ENCODE measurements around the gene ABLIM2.

Gene ABLIM2

DNA sequence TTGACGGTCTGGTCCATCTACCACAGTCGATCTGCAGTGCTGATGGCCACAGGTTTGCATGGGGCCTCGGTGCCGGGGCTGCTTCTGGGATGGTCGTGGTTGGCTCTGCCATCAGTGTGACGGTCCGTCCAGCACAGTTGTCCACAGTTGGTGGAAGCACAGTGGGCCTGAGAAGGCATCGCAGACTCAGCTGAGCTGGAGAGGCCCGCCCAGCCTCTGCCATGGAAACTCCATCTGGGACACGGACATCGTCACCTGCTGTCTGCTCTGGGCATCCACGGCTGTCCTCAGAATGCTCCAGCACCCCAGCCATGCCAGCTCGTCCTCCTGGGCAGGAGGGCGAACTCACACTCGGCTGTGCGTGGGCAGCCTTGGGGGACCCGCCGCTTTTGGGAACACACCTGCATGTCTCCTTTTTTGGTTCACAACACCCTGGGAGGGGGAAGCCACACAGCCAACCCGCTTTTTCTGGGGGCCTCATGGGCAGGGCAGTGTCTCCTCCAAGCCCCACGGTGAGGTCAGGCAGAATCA lies 33.0 kb downstream of the ABLIM2 start:
- Histone ChIP-seq H3K9me3 (replicated peaks; ENCODE audit: insufficient read depth, low read length) (no peaks in the 10 kb centered on the region), H3K36me3 (replicated peaks; ENCODE audit: insufficient read depth, low read length) (no peaks in the 10 kb centered on the region), H4K20me1 (ENCODE audit: insufficient read depth, low read length) (no peaks in the 10 kb centered on the region), H3K27ac (ENCODE audit: low read length) (no peak overlapping the region), H3F3A (ENCODE audit: insufficient read depth, low read length) (no peaks in the 10 kb centered on the region), H3K27me3 (replicated peaks; ENCODE audit: insufficient read depth, low read length) (peaks cover 100% of the 10 kb centered on the region), H3K4me1 (ENCODE audit: low read length) (no peaks in the 10 kb centered on the region), H3K79me2 (ENCODE audit: low read length) (no peaks in the 10 kb centered on the region), H2AFZ (ENCODE audit: low read length) (no peak overlapping the region), H3K9me2 (replicated peaks; ENCODE audit: insufficient read depth, low read length) (no peaks in the 10 kb centered on the region), H3K9ac (ENCODE audit: low read length) (no peak overlapping the region), H3K4me2 (ENCODE audit: low read depth, low read length) (no peak overlapping the region), H3K4me3 (ENCODE audit: low read length) (no peak overlapping the region)
- TF ChIP-seq EZH2 (optimal IDR thresholded peaks at IDR 0.05; ENCODE audit: low read depth, low read length) (no peak), EZH2phosphoT487 (IDR thresholded peaks at IDR 0.05; ENCODE audit: low read length) (no peak)
- TF ChIP-seq, protein P1, sequence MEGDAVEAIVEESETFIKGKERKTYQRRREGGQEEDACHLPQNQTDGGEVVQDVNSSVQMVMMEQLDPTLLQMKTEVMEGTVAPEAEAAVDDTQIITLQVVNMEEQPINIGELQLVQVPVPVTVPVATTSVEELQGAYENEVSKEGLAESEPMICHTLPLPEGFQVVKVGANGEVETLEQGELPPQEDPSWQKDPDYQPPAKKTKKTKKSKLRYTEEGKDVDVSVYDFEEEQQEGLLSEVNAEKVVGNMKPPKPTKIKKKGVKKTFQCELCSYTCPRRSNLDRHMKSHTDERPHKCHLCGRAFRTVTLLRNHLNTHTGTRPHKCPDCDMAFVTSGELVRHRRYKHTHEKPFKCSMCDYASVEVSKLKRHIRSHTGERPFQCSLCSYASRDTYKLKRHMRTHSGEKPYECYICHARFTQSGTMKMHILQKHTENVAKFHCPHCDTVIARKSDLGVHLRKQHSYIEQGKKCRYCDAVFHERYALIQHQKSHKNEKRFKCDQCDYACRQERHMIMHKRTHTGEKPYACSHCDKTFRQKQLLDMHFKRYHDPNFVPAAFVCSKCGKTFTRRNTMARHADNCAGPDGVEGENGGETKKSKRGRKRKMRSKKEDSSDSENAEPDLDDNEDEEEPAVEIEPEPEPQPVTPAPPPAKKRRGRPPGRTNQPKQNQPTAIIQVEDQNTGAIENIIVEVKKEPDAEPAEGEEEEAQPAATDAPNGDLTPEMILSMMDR (IDR thresholded peaks at IDR 0.05; ENCODE audit: low read length) = no peak
- no peak for DNase-seq

DNA sequence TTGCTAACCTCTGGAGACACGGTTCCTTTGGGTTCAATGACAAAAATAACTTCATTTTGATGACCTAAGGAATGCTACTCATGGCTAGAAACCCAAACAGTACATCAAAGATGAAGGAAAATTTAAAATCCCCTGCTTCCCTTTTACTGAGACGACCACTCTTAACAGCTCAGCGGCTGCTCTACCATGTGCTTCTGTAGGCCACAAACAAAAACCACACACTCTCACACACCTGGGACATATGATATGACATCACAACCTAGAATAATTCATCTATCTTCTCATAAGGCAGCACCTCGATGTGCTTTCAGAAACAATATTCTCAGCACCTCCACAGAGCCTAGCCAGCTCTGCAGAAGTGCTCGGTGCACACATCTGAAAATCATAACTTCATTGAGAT lies 34.7 kb downstream of the ABLIM2 start:
- DNase-seq = no peak
- Histone ChIP-seq H3K79me2 (ENCODE audit: low read length) (no peaks in the 10 kb centered on the region), H3K4me1 (ENCODE audit: low read length) (no peaks in the 10 kb centered on the region), H3F3A (ENCODE audit: insufficient read depth, low read length) (no peaks in the 10 kb centered on the region), H2AFZ (ENCODE audit: low read length) (no peak overlapping the region), H4K20me1 (ENCODE audit: insufficient read depth, low read length) (no peaks in the 10 kb centered on the region), H3K27ac (ENCODE audit: low read length) (no peak overlapping the region), H3K4me2 (ENCODE audit: low read depth, low read length) (no peak overlapping the region), H3K9me3 (replicated peaks; ENCODE audit: insufficient read depth, low read length) (no peaks in the 10 kb centered on the region), H3K9ac (ENCODE audit: low read length) (no peak overlapping the region), H3K9me2 (replicated peaks; ENCODE audit: insufficient read depth, low read length) (no peaks in the 10 kb centered on the region), H3K4me3 (ENCODE audit: low read length) (no peak overlapping the region), H3K36me3 (replicated peaks; ENCODE audit: insufficient read depth, low read length) (no peaks in the 10 kb centered on the region), H3K27me3 (replicated peaks; ENCODE audit: insufficient read depth, low read length) (peaks cover 99% of the 10 kb centered on the region)
- TF ChIP-seq, protein P1 (IDR thresholded peaks at IDR 0.05; ENCODE audit: low read length) = no peak
- TF ChIP-seq EZH2phosphoT487 (IDR thresholded peaks at IDR 0.05; ENCODE audit: low read length) (no peak), EZH2 (optimal IDR thresholded peaks at IDR 0.05; ENCODE audit: low read depth, low read length) (no peak)

DNA sequence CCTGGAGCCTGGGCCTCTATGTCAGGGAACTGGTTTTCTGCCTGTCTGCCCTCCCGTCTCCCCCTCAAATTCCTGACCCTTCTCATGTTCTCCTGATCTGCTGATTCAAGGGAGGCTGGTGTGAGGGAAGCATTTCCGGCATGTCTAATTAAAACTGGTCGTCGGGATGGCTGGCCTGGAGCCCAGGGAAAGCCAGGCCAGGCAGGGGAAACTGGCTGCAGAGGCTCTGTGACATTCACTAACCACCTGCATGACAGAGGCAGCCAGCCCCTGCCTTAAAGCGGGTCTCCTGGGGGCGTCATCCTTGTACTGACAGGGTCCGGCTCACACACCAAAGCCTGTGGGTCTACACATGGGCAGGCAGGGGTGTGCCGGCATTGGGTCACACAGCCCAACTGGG lies 35.2 kb downstream of the ABLIM2 start:
- Histone ChIP-seq H3K4me3 (ENCODE audit: low read length) (no peak overlapping the region), H3K27ac (ENCODE audit: low read length) (no peak overlapping the region), H3K4me2 (ENCODE audit: low read depth, low read length) (no peak overlapping the region), H2AFZ (ENCODE audit: low read length) (no peak overlapping the region), H3F3A (ENCODE audit: insufficient read depth, low read length) (no peaks in the 10 kb centered on the region), H3K79me2 (ENCODE audit: low read length) (no peaks in the 10 kb centered on the region), H3K4me1 (ENCODE audit: low read length) (no peaks in the 10 kb centered on the region), H3K9ac (ENCODE audit: low read length) (no peak overlapping the region), H3K27me3 (replicated peaks; ENCODE audit: insufficient read depth, low read length) (peaks cover 99% of the 10 kb centered on the region), H4K20me1 (ENCODE audit: insufficient read depth, low read length) (no peaks in the 10 kb centered on the region), H3K9me2 (replicated peaks; ENCODE audit: insufficient read depth, low read length) (no peaks in the 10 kb centered on the region), H3K36me3 (replicated peaks; ENCODE audit: insufficient read depth, low read length) (no peaks in the 10 kb centered on the region), H3K9me3 (replicated peaks; ENCODE audit: insufficient read depth, low read length) (no peaks in the 10 kb centered on the region)
- TF ChIP-seq EZH2phosphoT487 (IDR thresholded peaks at IDR 0.05; ENCODE audit: low read length) = no peak
- TF ChIP-seq EZH2 (optimal IDR thresholded peaks at IDR 0.05; ENCODE audit: low read depth, low read length) = no peak
- no peak for DNase-seq

DNA sequence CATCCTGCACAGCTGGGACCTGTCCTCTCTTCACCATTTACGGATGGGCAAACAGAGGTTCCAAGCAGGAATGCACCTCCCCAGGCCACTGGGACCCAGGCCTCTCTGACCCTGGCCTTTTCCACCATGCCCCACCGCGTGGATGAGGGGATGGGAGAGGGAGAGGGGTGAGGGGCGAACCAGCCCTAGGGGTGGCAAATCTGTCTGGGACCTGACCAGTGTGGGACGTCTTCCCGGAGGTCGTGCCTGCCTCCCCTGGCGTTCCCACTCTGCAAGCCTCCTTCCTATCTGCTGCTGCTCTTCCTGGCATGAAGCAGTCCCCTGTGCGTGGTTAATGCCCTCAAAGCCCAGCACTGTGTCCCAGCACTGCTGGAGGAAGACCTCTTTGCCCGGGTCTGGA lies 35.9 kb downstream of the ABLIM2 start:
- Histone ChIP-seq H2AFZ (ENCODE audit: low read length) (no peak overlapping the region), H3K27me3 (replicated peaks; ENCODE audit: insufficient read depth, low read length) (peaks cover 99% of the 10 kb centered on the region), H4K20me1 (ENCODE audit: insufficient read depth, low read length) (no peaks in the 10 kb centered on the region), H3K36me3 (replicated peaks; ENCODE audit: insufficient read depth, low read length) (no peaks in the 10 kb centered on the region), H3K9me2 (replicated peaks; ENCODE audit: insufficient read depth, low read length) (no peaks in the 10 kb centered on the region), H3K4me2 (ENCODE audit: low read depth, low read length) (no peak overlapping the region), H3K27ac (ENCODE audit: low read length) (no peak overlapping the region), H3K79me2 (ENCODE audit: low read length) (no peaks in the 10 kb centered on the region), H3K4me3 (ENCODE audit: low read length) (no peak overlapping the region), H3K4me1 (ENCODE audit: low read length) (no peaks in the 10 kb centered on the region), H3K9ac (ENCODE audit: low read length) (no peak overlapping the region), H3F3A (ENCODE audit: insufficient read depth, low read length) (no peaks in the 10 kb centered on the region), H3K9me3 (replicated peaks; ENCODE audit: insufficient read depth, low read length) (no peaks in the 10 kb centered on the region)
- TF ChIP-seq EZH2 (optimal IDR thresholded peaks at IDR 0.05; ENCODE audit: low read depth, low read length) = no peak
- TF ChIP-seq, protein P1 (IDR thresholded peaks at IDR 0.05; ENCODE audit: low read length) = no peak
- no peak for TF ChIP-seq EZH2phosphoT487 (IDR thresholded peaks at IDR 0.05; ENCODE audit: low read length)
- DNase-seq = no peak
